Renal cortical epithelial cell (primary cell): ENCODE data around the gene ADAM19. TPM values are rescaled to one million over a fixed set of nuclear protein-coding genes. Genes with fewer than 3 reads are reported as not detected.

Source experiments
- DNase-seq: peaks from one replicate; pipeline ENCODE4 v3.0.0-alpha.2; 2011; ENCODE audit warnings: low read depth
- total RNA-seq: library from RNA; depleted of rRNA; stranded (reverse); fragments of >200 nt; gene quantifications from 2 replicates; pipeline ENCODE4 v1.2.3, GENCODE V29; 2014

The ADAM19 gene, protein sequence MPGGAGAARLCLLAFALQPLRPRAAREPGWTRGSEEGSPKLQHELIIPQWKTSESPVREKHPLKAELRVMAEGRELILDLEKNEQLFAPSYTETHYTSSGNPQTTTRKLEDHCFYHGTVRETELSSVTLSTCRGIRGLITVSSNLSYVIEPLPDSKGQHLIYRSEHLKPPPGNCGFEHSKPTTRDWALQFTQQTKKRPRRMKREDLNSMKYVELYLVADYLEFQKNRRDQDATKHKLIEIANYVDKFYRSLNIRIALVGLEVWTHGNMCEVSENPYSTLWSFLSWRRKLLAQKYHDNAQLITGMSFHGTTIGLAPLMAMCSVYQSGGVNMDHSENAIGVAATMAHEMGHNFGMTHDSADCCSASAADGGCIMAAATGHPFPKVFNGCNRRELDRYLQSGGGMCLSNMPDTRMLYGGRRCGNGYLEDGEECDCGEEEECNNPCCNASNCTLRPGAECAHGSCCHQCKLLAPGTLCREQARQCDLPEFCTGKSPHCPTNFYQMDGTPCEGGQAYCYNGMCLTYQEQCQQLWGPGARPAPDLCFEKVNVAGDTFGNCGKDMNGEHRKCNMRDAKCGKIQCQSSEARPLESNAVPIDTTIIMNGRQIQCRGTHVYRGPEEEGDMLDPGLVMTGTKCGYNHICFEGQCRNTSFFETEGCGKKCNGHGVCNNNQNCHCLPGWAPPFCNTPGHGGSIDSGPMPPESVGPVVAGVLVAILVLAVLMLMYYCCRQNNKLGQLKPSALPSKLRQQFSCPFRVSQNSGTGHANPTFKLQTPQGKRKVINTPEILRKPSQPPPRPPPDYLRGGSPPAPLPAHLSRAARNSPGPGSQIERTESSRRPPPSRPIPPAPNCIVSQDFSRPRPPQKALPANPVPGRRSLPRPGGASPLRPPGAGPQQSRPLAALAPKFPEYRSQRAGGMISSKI
- total RNA-seq = 6.2 and 9.4 TPM in 2 replicates

DNA sequence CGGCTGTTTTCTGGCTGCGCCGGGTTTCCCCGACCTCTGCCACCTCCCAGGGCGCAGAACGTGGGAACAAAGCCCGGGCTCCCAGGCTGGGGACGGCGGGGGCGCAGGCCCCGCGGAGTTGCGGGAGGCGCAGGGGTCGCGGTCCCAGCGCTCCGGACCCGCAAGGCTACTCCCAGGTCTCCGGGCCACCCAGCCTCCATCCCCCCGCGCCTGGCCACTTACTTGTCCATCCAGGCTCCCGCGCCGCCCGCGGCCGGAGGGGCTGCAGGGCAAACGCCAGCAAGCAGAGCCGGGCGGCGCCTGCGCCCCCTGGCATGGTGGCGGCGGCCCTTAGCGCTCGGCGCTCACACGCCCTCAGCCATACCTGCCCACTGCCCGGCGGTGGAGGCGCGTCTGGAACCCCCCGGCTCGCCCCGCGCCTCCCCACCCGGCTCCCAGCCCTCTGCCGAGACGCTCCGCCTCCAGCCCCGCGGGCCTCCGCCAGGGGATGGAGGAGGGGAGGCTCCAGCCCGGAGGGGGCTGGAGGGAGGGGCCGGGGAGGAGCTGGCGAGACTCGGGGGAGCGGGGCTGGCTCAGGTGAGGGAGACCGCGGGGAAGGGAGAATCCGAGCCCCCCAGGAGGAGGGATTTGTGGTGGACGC lies at the start of gene ADAM19:
TSS of gene ADAM19 (minus strand) at position 395 of the 640 bp plus-strand sequence. CDS start at position 316, 79 bp downstream.
- DNase-seq = no peak

DNA sequence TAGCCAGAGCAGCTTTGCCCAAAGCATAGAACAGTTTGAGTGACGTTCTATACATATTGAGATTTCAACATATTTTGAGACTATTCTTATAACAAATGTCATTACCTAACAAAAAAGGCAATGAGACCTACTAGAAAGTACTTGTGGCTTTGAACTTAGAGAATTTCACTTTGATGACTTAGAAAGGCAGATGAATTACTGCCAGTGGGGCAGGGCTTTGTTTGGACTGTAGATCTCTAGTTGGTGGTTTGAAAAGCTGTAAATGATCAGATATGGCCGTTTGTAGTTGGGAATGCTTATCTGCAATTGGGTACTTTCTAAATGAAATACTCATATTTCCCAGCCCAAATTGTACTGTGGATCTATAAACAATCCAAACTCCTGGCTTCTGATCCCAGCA lies 48.6 kb upstream of the ADAM19 start:
- DNase-seq = no peak

DNA sequence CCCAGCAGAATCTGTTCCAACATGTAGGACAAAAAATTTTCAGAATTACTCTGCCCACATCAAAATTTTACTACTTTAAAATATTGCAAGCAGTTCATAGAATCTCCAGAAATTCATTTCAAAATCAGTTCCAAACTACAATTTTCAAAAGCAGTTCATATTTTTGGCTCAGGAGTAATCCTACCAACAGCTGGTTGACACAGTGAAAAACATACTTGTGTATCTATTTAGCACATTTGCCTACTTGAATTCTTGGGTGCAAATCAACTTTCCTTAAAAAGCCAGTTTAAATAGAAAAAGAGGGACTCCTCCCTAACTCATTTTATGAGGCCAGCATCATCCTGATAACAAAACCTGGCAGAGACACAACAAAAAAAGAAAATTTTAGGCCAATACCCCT lies 45.2 kb upstream of the ADAM19 start:
- DNase-seq = no peak

DNA sequence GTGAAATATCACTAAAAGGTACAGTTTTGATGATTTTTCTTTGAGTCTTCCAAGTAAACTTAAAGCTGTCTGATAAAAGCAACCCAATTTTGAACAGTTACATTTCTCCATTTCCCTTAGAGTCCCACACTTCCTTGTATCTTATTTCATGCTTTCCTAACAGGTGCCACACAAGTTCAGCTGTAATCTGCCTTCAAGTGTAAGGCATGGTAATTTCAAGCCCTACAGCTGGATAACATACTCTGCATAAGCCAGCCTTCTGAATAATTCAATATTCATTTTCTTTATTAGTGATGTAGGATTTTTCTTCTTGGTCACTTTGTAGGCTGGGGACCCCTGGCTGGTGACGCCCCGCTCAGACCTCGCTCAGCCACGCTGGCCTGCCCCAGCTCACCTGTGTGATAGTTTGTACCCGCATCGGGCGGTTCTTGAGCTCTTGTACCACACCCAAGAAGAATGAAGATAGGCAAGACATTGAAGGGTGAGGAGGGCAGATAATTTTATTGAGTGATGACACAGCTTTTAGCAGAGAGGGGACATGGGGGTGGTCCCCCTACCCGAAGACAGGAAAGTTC lies 42.7 kb upstream of the ADAM19 start:
- DNase-seq = no peak

DNA sequence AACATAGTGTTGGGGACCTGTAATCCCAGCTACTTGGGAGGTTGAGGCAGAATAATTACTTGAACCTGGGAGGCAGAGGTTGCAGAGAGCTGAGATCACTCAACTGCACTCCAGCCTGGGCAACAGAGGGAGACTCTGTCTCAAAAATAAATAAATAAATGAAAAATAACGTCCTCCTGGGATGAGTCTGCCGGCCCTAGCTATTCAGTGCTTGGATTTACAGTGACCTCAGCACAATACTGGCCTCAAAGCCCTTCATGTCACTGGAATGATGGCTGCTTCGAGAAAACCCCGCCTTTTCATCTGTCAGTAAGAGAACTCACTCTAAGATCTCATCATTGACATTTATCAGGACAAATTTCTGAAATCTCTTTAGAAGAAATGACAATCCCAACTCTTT lies 41.2 kb upstream of the ADAM19 start:
- no peak for DNase-seq

DNA sequence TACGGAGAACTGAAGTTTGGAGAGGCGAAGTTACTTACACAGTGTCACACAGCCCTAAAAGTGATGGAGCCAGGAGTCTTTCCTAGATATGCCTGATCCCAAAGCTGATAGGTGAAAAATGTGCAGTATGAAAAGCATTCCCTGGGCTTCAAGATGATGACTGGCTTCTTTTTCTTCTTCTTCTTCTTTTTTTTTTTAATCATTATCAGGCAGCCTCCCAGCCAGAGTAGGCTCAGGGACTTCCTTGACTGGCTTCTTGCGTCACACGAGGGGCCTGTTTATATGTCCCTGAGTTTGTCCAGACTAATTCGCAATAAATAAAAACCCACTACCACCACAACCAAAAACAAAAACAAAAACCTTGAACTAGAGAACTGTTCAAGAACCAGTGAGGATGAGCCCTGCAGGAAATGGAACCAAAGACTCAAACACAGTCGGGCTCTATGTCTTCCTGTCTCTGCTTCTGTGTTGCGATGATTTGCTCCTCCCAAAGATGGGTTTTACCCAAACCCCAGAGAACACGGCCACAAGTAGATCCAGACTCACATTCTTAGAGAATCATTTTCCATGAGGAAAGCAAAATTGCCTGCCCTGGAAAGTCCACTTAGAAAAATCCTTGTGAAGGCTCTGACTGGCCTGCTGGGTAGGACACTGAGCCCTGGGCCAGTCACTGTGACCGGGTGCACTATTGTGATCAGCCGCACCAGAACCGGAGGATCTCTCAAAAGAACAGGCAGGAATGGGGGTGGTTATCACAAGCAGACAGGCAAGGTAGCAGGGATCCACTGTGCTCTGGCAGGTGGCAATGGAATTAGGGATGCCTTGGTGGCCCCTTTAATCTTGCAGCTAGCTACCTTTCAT lies 38.0 kb upstream of the ADAM19 start:
- no peak for DNase-seq

DNA sequence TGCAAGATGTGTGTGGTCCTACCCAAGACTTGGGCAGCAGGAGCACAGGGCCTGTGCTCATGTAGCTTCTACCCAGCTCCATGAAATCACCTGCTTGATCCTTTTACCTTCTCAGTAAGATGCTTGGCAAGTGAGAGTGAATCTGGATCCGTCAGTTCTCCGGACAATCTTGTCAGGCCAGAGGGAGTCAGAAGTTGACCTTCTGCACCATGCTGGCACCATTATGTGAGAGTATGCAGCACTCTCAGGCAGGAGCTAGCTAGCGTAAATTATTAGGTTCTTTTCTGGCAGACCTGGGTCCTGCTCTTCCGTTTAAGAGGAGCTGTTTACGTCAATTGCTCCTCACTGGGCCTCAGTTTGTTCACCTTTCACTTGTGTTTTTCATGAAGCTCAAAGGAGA lies 37.0 kb upstream of the ADAM19 start:
- no peak for DNase-seq

DNA sequence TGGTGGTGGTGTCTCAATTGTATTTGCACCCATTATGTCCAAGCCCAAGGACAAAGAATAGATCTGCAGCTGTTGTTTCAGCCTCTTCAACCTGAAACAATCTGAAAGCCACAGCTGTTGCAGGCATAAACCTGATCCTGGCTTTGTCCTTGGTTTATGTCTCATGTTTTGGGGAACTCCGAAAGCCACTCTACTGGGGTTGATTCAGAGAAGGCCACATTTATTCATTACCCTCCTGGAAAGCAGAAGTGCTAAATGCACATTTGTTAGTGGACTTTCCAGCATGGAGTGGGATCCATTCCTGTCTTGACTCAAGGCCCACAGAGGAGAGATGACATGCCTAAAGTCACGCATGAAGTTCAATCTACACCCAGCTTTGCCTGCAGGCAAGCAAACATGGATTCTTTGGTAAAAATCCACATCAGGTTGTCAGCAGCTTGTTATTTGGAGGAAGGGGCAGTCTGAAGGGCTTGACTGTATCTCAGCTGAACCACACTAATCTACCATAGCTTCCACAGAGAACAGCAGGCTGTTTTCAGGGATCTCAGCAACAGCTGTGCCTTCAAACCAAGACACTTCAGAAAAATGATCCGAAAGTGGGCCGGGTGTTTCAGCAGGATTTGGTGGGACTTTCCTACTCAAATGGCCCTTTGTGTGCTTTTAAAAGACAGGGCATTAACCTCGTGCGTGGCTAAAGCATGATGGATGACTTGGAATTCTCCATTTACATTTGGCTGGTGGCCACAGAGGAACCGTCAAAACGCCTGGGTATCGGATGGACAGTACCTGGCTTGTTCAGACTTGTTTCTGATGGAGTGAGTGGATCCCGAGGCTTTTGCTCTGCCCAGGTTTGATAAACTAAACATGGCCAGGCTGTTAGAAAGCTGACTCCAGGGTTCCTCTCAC lies 36.2 kb upstream of the ADAM19 start:
- no peak for DNase-seq

DNA sequence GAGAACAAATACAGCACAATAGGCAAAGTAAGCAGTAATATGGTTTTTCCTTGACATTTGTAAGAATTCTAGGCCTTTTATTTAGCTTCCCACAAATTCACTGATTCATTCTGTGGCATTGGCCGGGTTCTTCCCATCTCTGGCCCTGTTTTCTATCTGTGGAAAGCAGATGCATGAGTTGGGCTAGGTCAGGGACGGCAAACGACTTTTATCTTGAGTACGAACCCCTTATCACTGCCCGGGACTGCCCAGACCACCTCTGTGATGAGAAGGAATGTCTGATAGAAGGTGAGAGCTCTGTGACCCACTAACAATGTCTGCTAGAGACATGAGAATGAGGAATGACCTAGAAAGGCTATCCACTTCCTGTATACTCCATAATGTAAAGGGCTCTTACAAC lies 35.4 kb upstream of the ADAM19 start:
- DNase-seq = no peak

DNA sequence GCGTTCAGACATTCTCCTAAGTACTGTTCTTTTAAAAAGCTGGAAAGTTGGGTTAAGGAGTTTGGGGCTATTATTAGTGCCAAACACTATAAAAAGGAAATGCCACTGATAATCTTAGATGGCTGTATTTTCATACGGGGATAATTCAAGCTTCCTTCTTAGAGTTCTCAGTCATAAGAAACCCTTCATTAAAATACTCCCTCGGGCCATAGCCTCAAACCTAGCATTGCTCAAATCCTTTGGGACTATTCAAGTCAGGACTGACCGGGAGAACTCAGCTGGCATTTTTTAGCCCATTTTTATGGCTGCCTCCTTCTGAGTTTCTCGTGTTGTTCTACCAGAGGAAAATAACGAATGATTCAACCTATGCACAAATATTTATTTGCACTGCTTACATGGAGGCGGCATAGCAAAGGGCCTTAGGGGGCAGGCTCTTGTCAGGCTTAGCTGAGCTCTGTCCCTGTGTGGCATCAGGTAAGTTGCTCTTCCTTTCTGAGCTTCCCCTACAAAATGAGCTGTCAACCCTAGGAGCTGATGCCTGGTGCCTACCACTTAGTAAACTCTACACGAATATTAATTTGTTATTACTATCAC lies 33.5 kb upstream of the ADAM19 start:
- no peak for DNase-seq

DNA sequence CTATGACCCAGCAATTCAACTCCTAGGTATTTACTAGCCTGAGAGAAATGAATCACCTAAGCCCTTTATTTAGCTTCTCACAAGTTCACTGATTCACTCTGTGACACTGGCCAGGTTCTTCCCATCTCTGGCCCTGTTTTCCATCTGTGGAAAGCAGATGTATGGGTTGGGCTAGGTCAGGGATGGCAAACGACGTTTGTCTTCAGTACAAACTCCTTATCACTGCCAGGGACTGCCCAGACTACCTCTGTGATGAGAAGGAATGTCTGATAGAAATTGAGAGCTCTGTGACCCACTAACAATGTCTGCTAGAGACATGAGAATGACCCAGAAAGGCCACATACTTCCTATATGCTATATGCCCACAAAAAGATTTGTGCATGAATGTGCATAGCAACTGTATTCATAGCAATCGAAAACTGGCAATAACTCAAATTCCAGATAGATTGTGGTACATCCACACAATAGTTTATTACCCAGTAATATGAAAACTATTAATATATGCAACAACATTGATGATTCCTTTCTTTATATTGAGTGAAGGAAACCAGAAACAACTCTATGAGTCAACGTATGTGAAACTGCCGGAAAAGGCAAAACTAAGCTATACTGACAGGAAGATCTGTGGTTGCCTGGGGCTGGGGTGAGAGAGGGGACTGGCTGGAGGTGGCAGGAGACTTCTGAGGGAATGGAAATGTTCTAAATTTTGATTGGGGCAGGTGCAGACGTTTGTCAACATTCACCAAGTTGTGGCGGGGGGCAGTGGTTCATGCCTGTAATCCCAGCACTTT lies 32.0 kb upstream of the ADAM19 start:
- peak; percentile 86 for DNase-seq

DNA sequence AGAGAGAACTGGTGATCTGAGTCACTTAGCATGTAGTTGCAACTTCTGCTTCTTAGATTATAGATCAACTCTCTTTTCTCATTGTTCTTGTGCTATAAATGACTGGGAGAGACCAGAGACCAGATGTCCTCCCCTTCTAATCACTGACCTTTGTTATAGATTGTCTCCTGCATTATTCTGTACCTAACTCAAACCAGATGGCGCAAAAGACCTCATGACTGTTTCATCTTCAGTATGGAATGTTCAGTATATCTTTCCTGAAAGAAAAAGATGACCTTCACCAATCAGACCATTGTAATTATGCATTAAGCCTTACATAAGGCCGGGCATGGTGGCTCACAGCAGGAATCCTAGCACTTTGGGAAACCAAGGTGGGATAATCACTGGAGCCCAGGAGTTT lies 30.5 kb upstream of the ADAM19 start:
- DNase-seq = no peak

DNA sequence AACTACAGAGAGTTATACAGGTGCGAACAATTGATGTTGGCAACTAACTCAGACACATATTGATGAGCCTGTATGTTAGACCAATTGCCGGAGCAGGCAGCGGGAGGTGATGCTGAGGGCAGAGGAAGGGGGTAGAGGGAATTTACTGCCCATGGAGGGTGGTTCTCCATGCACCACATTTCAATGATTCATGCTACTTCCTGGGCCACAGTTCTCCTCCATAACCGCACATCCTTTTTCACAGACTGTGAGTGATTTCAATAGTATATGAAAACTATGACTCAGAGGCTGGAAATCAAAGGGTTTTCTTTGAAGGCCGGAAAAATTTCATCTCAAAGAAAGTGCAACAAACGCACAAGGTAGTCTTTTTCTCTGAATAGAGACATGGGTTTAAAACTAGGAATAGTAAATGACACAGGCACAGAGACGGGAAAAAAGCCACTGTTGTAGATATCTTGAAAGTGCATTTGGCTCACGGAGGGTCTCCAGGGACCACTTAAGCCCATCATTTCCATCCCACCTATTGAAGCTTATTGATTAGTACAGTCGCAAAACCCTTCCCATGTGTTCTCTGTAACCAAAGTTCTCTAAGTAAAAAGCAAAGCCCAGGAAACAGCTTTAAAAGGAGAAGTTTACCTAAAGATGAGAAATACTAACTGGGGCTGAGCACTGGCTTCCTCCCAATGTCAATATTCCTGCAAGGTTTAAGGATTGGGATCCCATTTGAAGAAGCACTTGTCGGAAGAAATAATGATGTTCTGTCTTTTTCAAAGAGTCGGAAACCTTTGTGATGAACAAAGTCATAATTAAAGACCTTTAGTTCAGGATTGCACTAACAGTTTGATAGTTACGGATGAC lies 28.0 kb upstream of the ADAM19 start:
- DNase-seq = peak; percentile 96

DNA sequence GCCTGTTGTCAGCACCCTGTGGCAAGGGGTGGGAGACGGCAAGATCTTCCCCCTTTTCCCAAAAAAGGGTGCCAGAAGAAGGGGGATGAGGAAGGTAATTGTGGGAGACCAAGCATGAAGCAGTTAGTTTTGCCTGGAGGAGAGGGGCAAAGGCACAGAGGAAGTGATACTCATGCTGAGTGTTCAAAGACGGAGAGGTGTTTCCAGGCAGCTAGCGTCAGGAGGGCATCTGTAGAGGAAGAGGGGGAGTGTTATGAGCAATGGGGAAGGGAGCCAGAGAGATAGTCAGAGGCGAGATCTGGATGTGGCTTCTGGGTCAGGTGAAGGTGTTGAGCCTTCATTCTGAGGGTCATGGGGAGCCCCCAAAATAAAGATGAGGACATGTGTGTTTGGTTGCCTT lies 26.9 kb upstream of the ADAM19 start:
- peak; percentile 35 for DNase-seq

DNA sequence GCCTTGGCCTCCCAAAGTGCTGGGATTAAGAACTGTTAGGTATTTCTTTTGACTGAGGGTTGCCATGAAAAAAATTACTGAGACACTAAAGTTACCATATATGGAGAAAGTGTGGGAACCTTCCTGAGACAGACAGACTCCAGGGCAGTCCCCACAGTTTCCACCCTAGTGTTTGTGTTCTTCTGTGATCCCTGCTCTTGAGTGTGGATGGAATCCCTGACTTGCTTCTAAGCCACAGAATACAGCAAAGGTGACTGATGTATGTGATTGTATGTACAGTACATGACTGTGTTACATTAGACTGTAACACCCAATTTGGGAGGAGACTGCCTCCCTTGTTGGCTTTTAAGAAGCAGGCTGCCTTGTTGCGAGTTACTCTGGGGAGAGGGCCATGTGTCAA lies 24.7 kb upstream of the ADAM19 start:
- peak; percentile 2 for DNase-seq

DNA sequence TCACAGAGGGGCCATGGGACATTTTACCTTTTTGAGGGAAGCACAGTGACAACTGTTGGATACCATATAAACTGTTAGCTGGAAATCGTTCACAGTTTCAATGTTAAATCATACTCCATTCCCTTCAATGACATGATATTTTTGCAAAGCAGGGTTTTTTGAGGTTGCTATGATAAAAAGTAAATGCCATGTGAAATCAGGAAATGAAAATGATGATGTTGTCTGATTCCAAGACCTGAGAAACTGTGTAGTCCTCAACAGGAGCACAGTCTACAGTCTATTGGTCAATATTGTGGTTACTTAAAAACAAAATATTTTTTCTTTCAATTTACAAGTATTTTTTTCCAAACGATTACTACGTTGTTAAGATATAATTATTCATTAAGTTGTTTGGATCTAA lies 24.0 kb upstream of the ADAM19 start:
- DNase-seq = no peak

DNA sequence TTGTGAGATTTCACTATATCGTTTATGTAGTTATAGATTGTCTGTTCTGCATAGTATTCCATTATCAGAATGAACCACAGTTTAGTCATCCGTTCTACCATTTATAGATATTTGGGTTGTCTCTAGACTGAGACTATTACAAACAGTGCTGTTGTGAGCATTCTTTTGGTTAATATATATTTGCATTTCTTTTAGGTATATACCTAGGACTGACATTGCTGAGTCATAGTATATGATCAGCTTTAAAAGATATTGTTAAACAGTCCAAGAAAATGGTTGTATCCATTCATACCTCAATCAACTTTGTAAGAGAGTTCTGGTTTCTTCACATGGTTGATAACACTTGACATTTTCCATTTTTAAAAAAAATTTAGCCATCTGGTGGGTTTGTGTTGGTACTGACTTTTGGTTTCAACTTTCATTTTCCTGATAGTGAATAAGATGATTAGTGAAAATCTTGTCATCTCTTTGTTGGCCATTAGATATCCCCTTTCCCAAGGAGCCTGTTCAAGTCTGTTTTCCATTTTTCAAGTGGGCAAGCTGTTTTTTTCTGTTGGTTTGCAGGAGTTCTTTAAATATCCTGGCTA lies 22.9 kb upstream of the ADAM19 start:
- no peak for DNase-seq
